ENCODE data around the gene CDK17.
"Not testable (repeated sequence)": the region's sequence is repeated elsewhere in the genome, so short reads cannot be mapped to it uniquely, and the experiment has no call there.

The CDK17 gene

DNA sequence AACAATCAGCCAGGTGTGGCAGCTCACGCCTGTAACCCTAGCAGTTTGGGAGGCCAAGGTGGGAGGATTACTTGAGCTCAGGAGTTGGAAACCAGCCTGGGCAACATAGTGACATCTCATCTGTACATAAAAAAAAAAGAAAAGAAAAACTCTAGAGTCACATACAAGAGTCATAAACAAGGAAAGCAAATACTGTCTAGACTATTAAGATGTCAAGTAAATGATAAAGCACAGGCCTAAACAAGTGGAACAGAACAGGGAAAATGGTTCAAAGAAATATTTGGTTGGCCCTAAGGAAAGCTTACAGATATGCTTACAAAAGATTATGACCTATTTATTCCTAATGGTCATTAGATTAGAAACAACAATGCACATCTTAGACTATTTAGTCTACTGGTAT, 12.3 kb downstream of the CDK17 start:
- no peak for DNase-seq (ENCODE audit: low spot score)

DNA sequence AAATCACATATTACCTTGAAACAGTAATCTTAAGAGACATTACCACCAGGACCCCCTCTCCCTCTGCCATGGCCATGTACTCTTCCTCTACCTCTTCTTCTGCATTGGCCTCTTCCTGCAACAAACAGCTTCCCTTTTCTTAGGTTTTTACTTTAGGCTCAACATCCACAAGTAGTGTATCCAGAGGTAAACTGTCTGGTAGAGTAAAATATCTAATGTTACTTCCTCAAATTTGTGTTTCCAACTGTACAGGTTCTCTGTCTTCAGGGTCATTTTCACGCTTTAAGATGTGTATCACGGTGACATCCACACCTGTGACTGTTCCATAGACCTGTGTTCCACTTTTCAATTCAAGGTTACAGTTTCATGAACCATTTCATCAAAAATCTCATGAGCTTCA, 13.4 kb downstream of the CDK17 start:
- no peak for DNase-seq (ENCODE audit: low spot score)

DNA sequence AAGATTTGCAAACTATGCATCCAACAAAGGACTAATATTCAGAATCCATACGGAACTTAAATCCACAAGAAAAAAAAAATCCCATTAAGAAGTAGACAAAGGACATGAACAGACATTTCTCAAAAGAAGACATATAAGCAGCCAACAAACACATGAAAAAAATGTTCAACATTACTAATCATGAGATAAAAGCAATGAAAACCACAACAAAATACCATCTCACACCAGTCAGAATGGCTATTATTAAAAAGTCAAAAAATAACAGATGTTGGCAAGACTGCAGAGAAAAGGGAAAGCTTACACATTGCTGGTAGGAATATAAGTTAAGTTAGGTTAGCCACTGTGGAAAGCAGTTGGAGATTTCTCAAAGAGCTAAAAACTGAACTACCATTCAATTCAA, 16.2 kb downstream of the CDK17 start:
- DNase-seq (ENCODE audit: low spot score): no peak

DNA sequence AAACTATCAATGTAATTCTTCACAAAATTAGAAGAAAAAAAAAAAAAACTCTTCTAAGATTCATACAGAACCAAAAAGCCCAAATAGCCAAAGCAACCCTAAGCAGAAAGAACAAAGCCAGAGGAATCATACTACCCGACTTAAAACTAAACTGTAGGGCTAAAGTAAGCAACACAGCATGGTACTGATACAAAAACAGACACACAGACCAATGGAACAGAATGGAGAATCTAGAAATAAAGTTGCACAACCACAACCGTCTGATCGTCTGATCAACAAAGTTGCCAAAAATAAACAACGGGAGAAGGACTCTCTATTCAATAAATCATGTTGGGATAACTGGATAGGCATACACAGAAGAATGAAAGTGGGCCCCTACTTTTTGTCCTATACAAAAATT, 16.9 kb downstream of the CDK17 start:
- no peak for DNase-seq (ENCODE audit: low spot score)

DNA sequence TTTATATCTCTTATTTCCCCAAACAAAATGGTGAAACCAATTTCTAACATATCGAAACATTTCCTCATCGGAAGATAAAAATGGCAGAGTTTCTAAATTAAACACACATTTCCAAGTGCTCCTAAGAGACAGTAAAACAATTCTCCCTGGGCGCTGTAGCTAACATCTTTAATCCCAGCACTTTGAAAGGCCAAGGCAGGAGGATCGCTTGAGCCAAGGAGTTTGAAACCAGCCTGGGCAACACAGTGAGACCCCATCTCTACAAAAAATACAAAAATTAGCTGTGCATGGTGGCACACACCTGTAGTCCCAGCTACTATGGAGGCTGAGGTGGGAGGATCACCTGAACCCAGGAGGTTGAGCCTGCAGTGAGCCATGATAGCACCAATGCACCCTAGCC, 20.5 kb downstream of the CDK17 start:
- DNase-seq (ENCODE audit: low spot score): not testable (repeated sequence)

DNA sequence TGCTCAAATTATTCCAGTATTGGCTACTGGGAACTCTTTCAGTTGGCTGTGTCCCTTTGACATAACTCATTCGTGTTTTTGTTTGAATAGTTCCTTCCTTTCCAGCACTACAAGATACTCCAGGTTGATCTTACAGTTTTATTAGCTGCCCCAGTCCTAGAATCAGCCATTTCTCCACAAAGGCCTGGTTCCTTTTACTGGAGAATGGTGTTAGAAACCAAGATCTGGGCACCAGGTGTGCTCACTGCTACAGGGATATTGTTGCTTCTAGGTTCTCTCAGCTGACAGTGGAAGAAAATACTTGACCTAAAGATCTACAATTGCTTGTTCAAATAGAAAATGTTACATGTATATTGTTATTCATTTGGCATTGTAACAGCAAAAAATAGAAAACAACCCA, 21.9 kb downstream of the CDK17 start:
- no peak for DNase-seq (ENCODE audit: low spot score)

DNA sequence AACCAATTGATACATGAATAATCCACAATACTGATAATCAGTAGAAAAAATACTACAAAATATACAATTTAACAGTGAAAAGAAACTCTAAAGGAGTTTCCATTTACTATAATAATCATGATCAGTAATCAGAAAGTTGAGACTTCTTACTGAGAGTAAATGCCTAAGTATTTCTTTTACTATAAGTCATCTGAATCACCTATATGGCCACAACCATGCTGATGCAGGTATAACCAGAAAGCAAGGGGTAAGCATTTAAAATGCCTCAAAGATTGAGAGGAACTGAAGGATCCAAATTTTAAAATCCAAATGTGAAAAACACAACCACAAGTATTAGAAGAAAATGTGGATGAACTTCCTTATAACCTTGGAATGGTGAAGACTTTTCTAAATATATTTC, 23.4 kb downstream of the CDK17 start:
- no peak for DNase-seq (ENCODE audit: low spot score)

DNA sequence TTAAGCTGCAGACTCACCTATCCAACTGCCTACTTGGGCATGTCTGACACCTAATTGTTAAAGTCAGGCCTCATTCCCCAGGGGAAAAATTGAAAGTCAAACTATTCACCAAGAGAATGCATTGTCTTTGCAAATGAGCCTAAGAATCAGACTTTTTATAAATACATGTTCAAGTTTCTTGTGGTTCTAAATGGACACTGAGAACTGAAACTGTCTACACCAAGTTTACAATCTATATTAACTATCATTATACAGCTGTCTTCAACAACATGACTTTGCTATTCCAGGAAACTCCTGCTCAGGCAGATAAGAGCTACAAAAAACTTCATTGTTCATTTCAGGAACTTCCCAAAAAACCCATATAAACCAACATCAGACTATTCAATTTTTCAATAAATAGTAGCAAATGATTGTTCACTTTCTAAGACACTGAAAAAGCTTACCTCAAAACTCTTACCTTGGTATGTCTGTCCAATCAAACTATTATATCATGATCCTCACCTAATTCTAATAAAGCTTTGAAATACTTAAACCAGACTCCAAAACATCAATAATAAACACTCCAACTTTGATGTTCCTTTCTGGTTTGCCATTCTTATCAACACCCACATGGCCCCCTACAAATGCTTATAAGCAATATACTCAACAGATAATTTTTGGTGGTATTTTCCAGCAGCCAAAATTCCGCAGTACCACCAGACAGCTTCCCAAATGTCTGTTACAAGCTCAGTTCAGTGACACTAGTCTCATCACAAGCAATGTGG, 24.2 kb downstream of the CDK17 start:
- no peak for DNase-seq (ENCODE audit: low spot score)

DNA sequence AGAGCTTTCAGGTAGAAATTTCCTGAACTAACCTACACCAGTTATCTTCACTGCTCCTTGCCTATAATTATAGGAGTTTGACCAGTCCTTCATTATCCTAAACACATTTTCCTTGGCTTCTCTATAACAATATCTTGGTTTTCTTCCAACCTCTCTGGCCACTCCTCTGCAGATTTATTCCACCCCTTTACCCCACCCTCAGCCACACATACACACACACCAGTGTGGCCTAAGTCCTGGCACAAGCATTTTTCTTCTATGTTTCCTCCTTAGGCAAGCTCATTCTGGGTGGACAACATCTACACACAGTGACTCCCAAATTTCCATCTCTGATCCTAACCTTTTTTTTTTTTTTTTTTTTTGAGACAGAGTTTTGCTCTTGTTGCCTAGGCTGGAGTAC, 25.1 kb downstream of the CDK17 start:
- no peak for DNase-seq (ENCODE audit: low spot score)

DNA sequence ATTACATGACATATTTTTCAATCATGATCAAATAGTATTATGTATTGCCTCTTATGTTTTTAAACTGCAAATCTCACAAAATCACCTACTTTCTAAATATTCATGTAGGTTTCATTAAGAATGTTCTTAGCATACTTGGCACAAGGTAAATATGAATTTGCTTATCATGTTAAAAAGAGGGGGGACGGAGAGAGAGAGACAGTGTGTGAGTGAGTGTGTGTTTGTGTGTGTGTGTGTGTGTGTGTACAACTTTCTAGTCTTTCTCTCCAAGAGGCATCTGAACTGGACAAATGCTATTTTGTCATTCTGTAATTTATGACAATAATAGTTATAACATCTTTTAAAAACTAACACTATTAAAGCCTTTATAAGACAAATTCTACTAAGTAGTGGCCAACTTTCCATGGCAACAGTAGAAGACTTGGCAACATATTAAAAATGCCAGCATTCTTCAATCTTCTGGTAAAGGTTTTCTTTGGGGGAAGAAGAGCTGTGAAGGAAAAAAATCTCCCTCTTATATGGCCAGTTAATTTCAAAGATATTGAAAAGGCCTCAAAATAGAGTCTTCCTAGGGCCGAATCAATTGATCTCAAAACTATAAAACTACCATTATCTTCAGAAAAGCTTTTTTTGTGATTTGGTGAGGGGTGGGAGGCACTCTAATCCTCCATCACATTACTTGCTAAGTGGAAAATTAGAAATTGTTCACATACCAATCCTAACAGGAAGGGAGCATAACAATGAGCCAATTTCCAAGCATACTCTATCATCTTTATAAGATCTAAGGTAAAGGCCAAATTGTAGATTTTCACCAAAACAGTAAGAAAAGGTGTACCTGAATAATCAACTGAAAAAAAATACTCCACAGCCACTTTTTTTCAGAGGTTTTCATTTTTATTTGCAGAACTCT, 28.2 kb downstream of the CDK17 start:
- no peak for DNase-seq (ENCODE audit: low spot score)

DNA sequence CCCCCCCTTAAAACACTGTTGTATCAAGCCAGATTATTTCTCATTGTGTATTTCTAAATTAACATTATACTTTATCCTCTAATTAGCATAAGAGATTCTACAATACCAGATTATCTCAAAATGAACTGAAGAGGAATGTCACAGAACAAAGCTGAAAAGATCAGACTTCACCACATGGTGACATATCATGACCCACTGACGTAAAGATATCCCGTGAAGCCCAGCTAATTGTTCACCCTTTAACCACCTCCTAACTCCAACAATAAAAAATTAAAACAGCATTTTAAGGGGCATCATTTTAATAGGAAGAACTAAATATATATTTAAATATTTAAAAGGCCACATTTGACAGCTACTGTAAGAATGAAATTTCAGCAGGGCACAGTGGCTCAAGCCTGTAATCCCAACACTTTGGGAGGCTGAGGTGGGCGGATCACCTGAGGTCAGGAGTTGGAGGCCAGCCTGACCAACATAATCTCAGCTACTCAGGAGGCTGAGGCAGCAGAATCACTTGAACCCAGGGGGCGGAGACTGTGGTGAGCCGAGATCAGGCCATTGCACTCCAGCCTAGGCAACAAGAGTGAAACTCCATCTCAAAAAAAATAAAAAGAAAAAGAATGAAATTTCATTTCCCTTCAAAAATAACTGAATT, 29.0 kb downstream of the CDK17 start:
- DNase-seq (ENCODE audit: low spot score): no peak

DNA sequence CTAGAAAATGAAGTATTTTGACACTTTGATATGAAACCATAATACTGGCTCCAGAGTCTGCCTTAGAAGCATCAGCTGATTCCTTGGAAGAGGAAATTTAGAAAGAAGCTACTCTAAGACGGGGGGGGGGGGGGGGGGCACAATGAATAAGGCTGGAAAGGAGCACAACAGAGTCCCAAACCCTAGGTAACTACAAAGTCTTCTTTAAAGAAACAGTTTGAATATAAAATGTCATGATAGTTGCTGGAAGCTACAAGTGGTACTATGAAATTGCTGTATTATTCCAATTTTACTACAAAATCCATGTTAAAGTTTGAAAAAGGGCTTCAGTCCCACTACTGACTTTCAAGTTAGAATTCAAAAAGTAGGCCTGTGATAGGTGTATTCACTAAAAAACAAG, 31.6 kb downstream of the CDK17 start:
- DNase-seq (ENCODE audit: low spot score): no peak

DNA sequence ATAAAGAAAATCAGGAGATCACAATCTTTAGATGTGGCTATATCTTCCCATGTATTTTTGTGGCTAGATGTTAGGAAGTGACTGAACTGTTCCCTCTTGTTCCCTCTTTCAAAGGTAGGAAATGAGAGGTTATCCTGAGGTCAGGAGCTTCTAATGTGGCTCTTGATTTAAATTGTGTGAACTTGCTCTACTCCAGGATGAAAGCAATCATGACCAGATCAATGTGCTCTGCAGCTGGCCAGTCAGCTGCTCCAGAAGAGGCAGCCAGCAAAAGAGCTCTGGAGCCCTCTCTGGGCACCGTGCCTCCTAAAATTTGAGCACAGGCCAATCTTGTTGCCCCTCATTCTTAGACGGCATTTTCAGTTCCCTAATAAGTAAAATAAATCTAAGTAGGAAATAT, 32.0 kb downstream of the CDK17 start:
- DNase-seq (ENCODE audit: low spot score): peak; percentile 77

DNA sequence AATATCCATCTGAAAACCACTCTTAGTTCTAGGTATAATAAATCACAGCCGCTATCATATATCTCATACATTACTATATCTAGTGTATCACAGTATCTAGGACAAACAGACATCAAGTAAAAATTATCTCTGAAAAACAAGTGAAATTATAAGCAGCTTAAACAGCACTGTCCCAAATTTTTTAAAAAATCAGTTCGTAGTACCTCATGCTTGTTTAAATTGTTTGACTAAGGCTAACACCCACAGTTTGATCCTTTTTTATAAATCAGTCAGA, 33.9 kb downstream of the CDK17 start:
- DNase-seq (ENCODE audit: low spot score): no peak

DNA sequence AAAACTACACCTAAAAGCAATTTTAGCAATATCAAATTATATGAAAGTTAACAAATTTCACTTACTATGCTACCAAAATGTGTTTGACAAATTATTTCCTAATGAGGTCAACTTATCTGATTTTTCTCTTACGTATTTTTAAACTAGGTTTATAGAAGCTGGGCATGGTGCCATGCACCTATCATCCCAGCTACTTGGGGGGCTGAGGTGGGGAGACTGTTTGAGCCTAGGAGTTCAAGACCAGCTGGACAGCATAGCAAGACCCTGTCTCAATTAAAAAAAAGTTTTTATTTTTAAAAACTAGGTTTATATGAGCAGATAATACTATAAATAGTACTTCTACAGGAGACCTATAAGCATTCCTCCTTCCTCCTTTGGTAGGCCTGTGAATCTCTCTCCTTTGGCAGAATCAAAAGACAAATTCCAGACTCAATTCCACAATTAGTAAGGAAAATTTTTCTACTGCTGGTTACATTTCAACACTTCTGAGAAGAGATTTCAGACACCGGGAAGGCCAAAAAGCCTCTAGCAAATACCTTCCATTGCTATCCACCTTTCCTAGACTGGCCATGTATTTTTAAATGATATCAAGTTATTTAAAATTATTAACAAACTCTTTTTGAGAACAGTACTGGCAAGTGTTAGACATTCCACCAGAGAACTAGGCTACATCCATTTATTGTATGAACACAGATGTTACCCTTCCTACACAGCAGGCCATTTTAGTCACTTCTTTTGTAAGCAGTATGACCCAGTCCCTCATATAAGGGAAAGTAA, 34.4 kb downstream of the CDK17 start:
- DNase-seq (ENCODE audit: low spot score): no peak

DNA sequence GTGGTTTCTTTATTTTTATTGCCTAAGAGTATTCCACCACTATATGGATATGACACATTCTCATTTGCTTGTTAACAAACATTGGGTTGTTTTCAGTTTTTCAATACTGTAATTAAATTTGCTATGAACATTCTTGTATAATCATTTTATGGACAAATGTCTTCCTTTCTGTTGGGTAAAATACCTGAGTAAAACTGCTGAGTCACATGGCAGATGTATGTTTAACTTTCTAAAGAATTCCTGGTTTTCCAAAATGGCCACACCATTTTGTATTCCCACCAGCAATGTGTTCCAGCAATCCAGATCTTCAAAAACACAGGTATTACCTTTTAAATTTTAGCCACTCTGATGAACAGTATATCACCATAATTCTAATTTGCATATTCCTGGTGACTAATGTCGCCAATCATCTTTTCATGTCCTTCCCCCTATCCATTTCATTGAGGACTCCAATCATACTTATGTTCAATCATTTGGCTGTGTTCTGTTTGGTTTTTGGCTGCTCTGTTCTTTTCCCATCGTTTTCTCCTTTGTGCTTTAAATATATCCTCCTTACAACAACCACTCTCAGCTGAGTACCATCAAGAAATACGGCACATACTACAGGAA, 36.0 kb downstream of the CDK17 start:
- DNase-seq (ENCODE audit: low spot score): no peak

DNA sequence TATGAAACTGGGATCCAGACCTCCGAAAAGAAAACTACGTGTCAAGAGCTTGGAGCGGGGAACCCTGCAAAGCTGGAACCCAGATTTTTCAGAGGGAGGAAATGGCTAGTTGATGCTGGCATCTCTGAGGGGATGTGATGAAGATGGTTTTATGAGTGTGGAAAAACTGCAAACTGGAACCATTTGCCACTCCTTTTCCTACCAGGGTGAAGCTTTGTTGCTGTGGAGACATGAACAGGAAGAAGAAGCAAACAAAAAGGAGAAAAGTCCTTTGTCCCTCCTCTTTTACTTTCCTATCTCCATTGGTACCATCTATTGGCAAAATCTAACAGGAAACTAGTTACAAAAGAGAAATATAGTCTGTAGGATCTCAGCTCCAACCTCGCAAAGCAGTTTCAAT, 39.2 kb downstream of the CDK17 start:
- DNase-seq (ENCODE audit: low spot score): no peak

DNA sequence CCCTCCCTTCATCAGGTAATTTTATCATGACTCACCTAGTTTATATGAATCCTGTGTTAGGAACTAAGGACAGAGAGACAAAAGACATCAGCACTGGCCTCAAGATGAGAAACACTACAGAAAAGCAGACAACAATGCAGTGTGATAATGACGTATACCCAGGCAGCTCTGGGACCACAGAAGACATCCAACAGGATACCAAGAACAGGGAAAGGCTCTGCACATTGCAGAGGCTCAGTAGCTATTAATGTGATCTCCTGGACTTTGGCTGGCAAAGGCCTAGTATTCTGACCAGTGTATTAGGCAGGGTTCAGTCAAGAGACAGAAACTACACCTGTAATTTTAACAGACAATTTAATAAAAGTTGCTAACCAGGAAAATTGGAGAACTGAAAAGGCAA, 39.7 kb downstream of the CDK17 start:
- DNase-seq (ENCODE audit: low spot score): no peak

DNA sequence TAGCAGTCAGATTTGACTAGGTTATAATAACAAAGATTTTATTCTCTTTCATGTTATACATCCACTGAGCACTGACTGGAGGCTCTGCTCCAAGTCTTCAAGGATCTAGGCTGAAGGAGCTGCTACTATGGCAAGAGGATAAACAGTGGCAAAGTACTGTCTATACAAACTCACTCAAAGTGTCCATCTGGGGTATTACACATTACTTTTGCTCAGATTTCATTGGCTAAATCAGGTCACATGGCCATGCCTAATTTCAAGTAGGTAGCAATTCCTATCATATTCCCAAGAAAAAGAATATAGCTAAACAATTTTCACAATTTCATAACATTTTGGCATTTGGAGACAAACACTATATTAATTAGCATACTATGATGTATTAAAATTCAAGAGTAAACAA, 40.9 kb downstream of the CDK17 start:
- no peak for DNase-seq (ENCODE audit: low spot score)

DNA sequence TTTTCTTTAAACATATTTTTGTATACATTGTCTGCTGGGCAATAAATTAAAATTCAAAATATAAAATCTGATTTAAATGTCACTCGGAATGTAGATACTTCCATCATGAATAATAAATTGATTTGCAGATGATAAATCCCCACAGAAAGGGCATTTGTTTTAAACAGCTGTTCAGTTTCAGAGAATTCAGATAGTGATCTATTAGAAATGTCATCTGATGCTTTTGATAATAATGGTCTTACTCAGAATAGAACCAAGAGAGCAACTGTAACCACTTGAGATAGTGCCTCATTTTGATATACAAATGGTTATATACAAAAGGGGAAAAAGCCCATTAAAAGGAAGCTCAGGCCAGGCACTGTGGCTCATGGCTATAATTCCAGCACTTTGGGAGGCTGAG, 43.4 kb downstream of the CDK17 start:
- no peak for DNase-seq (ENCODE audit: low spot score)

DNA sequence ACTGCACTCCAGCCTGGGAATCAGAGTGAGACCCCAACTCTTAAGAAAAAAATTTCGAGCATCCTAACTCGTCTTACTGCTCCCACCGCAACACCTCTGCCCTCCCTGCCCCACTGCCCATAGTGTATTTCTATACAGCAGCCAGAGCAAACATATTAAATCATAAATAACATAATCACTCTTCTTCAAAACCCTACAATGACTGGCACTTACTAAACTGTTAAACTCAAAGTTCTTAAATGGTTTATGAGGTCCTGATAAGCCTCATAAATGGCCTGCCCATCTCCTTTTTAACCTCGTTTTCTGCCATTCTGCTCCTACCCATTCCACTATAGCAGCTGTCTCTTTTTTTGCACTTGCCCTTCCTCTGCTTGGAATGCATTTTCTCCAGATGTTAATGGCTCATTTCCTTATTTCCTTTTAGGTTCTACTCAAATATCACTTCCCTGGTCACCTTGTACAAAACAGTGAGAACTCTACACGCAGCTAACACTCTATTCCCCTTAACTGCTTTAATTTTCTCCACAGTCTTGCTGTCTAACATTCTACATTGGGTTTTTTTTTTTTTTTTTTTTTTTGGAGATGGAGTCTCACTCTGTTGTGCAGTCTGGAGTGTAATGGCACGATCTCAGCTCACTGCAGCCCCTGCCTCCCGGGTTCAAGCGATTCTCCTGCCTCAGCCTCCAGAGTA, 45.2 kb downstream of the CDK17 start:
- DNase-seq (ENCODE audit: low spot score): no peak
